Mesothelial cell of epicardium (in vitro differentiated cells): Measurements from ENCODE around the gene MGAT4A. TPM values are rescaled to one million over a fixed set of nuclear protein-coding genes. Genes with fewer than 3 reads are reported as not detected.

Source experiments
- DNase-seq, 2 experiments: peaks; one replicate each; pipeline ENCODE4 v3.0.0; 2021; ENCODE audit warnings: low spot score in 2 of 2; ENCODE audit not compliant: unreplicated experiment in 2 of 2
- H3K27ac Mint-ChIP-seq: 2 replicates; pipeline ENCODE4 v1.8.0; 2021; ENCODE audit warnings: mixed read lengths
- H3K27me3 Mint-ChIP-seq: 2 replicates; pipeline ENCODE4 v1.8.0; 2021; ENCODE audit warnings: low read depth, mixed read lengths
- H3K36me3 Mint-ChIP-seq: 2 replicates; pipeline ENCODE4 v1.8.0; 2021; ENCODE audit warnings: mixed read lengths
- H3K4me1 Mint-ChIP-seq: 2 replicates; pipeline ENCODE4 v1.8.0; 2021; ENCODE audit warnings: mixed read lengths
- H3K4me3 Mint-ChIP-seq: 2 replicates; pipeline ENCODE4 v1.8.0; 2021; ENCODE audit warnings: mild to moderate bottlenecking, moderate library complexity, mixed read lengths
- H3K9me3 Mint-ChIP-seq: 2 replicates; pipeline ENCODE4 v1.8.0; 2021; ENCODE audit warnings: mixed read lengths
- total RNA-seq: library from RNA; stranded (reverse); gene quantifications from 3 replicates; pipeline ENCODE4 v1.2.1, GENCODE V29; 2021
- TF ChIP-seq, protein P1 (sequence below): fragments of 200-600 bp; sonication (generic); IDR thresholded peaks from one replicate; pipeline ENCODE4 v1.5.0; 2021; ENCODE audit warnings: antibody characterized with exemption; ENCODE audit not compliant: unreplicated experiment

Gene MGAT4A
- 15.0 to 16.7 TPM (median 16.7 TPM) in 3 replicates for total RNA-seq

GRCh38 chr2:98731041-98731893 is at the start of gene MGAT4A:
Gene MGAT4A (minus strand): TSS chr2:98731132. CDS start chr2:98726332, 4,800 bp downstream.
- H3K4me1 Mint-ChIP-seq, result peaks cover 14% of the 10 kb centered on the region
- H3K27ac Mint-ChIP-seq, result peak within 1 kb of the TSS; percentile 61
- H3K27me3 Mint-ChIP-seq, result peaks cover 26% of the 10 kb centered on the region
- TF ChIP-seq, protein P1, sequence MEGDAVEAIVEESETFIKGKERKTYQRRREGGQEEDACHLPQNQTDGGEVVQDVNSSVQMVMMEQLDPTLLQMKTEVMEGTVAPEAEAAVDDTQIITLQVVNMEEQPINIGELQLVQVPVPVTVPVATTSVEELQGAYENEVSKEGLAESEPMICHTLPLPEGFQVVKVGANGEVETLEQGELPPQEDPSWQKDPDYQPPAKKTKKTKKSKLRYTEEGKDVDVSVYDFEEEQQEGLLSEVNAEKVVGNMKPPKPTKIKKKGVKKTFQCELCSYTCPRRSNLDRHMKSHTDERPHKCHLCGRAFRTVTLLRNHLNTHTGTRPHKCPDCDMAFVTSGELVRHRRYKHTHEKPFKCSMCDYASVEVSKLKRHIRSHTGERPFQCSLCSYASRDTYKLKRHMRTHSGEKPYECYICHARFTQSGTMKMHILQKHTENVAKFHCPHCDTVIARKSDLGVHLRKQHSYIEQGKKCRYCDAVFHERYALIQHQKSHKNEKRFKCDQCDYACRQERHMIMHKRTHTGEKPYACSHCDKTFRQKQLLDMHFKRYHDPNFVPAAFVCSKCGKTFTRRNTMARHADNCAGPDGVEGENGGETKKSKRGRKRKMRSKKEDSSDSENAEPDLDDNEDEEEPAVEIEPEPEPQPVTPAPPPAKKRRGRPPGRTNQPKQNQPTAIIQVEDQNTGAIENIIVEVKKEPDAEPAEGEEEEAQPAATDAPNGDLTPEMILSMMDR, result no peak
- H3K36me3 Mint-ChIP-seq, result no peaks in the 10 kb centered on the region
- DNase-seq, result peak; percentile 49 to 69
- peaks cover 5% of the 10 kb centered on the region for H3K9me3 Mint-ChIP-seq
- H3K4me3 Mint-ChIP-seq, result peak within 1 kb of the TSS; percentile 72

DNA sequence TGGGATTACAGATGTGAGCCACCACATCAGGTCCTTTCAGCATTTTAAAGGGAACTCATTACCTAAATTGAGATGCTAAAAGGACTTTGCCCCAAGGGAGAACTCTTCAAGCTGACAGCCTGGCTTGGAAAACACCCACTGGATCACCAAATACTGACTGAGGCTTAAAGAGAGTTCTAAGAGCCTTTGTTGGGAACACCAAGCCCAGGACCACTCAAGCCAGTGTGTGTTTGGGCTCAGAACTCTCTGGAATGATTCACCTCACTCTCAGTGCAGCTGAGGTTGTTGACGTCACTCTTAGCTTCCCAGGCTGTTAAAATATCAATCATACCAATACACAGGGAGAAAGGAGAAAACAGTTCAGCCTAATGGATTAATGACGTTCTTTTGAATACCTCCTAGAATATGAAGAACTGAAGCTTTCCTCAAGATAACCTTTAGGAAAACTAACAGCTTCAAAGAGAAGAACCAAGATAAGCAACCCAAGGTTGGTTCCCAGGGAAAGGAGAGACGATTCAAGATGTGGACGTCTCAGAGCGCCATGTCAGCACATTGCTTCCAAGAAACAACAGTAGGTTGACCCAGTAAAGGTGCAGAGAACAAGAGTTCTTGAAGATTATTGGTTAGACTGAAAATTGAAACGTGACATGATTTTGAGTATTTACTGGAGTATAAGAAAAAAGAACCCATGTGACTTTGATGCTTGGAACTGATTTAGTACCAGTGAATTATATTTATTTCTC is 48.0 kb upstream of the MGAT4A start:
- peaks cover 5% of the 10 kb centered on the region for H3K36me3 Mint-ChIP-seq
- H3K9me3 Mint-ChIP-seq, result peaks cover 15% of the 10 kb centered on the region
- TF ChIP-seq, protein P1, result no peak
- no peak for DNase-seq
- H3K4me1 Mint-ChIP-seq, result no peaks in the 10 kb centered on the region
- H3K4me3 Mint-ChIP-seq, result no peak overlapping the region
- no peaks in the 10 kb centered on the region for H3K27me3 Mint-ChIP-seq
- no peak overlapping the region for H3K27ac Mint-ChIP-seq

DNA sequence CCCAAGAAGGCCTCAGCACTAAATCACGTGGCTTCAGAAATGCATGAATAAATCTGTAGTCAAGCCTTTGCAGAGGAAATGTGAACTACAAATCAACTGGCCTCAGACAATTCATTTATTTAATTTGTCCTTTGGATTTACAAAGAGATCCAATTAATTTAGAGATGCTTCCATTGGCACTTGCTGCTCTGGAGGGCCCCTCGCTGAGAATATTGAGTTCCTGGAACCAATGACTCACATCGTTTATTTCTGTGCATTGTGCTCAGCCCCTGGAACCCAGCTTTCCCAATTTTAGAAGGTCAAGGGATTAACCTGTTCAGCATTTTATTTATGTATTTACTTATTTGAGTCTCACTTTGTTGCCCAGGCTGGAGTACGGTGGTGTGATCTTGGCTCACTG is 47.2 kb upstream of the MGAT4A start:
- H3K36me3 Mint-ChIP-seq, result peaks cover 5% of the 10 kb centered on the region
- H3K4me3 Mint-ChIP-seq, result no peak overlapping the region
- DNase-seq, result no peak
- no peaks in the 10 kb centered on the region for H3K27me3 Mint-ChIP-seq
- no peak overlapping the region for H3K27ac Mint-ChIP-seq
- TF ChIP-seq, protein P1, result no peak
- H3K9me3 Mint-ChIP-seq, result peaks cover 15% of the 10 kb centered on the region
- peaks cover 2% of the 10 kb centered on the region for H3K4me1 Mint-ChIP-seq

DNA sequence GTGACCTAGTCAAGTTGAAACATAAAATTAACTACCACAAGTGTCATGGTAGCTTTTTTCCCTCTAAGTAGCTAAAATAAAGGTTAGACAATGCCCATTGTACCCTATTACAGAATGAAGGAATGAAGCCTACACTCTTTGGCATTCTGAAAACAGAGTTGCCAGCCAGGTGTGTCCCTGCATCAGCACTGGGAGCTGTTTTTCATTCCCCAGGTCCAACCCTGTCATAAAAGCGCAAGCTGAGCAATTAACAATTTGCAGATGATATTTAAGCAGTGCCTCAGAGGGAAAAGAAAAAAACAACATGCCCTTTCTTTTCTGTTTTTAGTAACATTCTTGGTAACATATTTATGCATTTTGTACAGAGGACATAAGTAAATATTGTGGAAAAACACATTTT is 46.8 kb upstream of the MGAT4A start:
- Mint-ChIP-seq H3K36me3 (peaks cover 5% of the 10 kb centered on the region), H3K9me3 (peaks cover 15% of the 10 kb centered on the region), H3K27me3 (no peaks in the 10 kb centered on the region), H3K4me3 (no peak overlapping the region), H3K4me1 (peaks cover 5% of the 10 kb centered on the region), H3K27ac (no peak overlapping the region)
- TF ChIP-seq, protein P1, result no peak
- DNase-seq, result no peak

GRCh38 chr2:98777076-98777475 is 46.1 kb upstream of the MGAT4A start:
- no peaks in the 10 kb centered on the region for H3K27me3 Mint-ChIP-seq
- no peak for DNase-seq
- no peak overlapping the region for H3K27ac Mint-ChIP-seq
- peaks cover 5% of the 10 kb centered on the region for H3K36me3 Mint-ChIP-seq
- TF ChIP-seq, protein P1, result no peak
- H3K4me1 Mint-ChIP-seq, result peaks cover 11% of the 10 kb centered on the region
- H3K4me3 Mint-ChIP-seq, result no peak overlapping the region
- H3K9me3 Mint-ChIP-seq, result peaks cover 9% of the 10 kb centered on the region
